Heart left ventricle (tissue), 16 donors: ENCODE measurements around the gene GOLGA8B. TPM values are rescaled to one million over a fixed set of nuclear protein-coding genes. Genes with fewer than 3 reads are reported as not detected.

Source experiments
- ATAC-seq, 4 donors: fragments of 200-7000 bp; cut with Tn5 transposase; one replicate each; pipeline ENCODE4 v1.9.1; 2020 to 2022; ENCODE audit warnings: moderate library complexity in 4 of 4, mild to moderate bottlenecking in 3 of 4, moderate number of reproducible peaks in 1 of 4
- DNase-seq, 5 donors: peaks; one replicate each; pipeline ENCODE4 v3.0.0-alpha.2; 2020
- H3K27ac ChIP-seq, 12 donors: fragments of 200-600 bp; sonication (generic) in 4 of 12; one replicate each; pipeline versions ENCODE4 v1.5.0 to v1.8.0; 2016 to 2022; ENCODE audit warnings: mild to moderate bottlenecking in 2 of 12
- H3K27me3 ChIP-seq, 9 donors: fragments of 200-600 bp; sonication (generic) in 2 of 9; one replicate each; pipeline versions ENCODE4 v1.5.1 to v1.8.0; 2016 to 2022; ENCODE audit warnings: mild to moderate bottlenecking in 3 of 9
- H3K36me3 ChIP-seq, 9 donors: fragments of 200-600 bp; sonication (generic) in 2 of 9; one replicate each; pipeline versions ENCODE4 v1.5.0 to v1.8.0; 2018 to 2022; ENCODE audit warnings: mild to moderate bottlenecking in 2 of 9
- H3K4me1 ChIP-seq, 12 donors: fragments of 200-600 bp; sonication (generic) in 4 of 12; one replicate each; pipeline versions ENCODE4 v1.5.0 to v1.8.0; 2016 to 2022; ENCODE audit warnings: mild to moderate bottlenecking in 3 of 12
- H3K4me3 ChIP-seq, 12 donors: fragments of 200-600 bp; sonication (generic) in 4 of 12; one replicate each; pipeline versions ENCODE4 v1.5.0 to v1.8.0; 2017 to 2022; ENCODE audit warnings: mild to moderate bottlenecking in 9 of 12, moderate library complexity in 4 of 12
- H3K9me3 ChIP-seq, 12 donors: fragments of 200-600 bp; sonication (generic) in 4 of 12; one replicate each; pipeline versions ENCODE4 v1.5.0 to v1.8.0; 2016 to 2022; ENCODE audit warnings: mild to moderate bottlenecking in 1 of 12
- CTCF ChIP-seq, 12 donors: fragments of 200-600 bp; sonication (generic) in 4 of 12; IDR thresholded peaks; one replicate each; pipeline versions ENCODE4 v1.5.0 to v1.8.0; 2018 to 2022; ENCODE audit warnings: antibody characterized with exemption in 12 of 12, mild to moderate bottlenecking in 5 of 12
- POLR2A ChIP-seq, 2 donors: fragments of 450-650 bp; IDR thresholded peaks; one replicate each; pipeline ENCODE4 v1.6.1; 2017; ENCODE audit warnings: antibody characterized with exemption in 2 of 2, mild to moderate bottlenecking in 2 of 2, moderate library complexity in 2 of 2
- WGBS, 4 donors: extraction: QIAGEN DNeasy Blood & Tissue Kit in 2 of 4; methylation state at CpG; one replicate each; pipeline versions ENCODE4 v1.1.5 to v1.1.7; 2013 to 2018; 5-methylcytosine and 5-hydroxymethylcytosine counted together
- intact Hi-C, 10 donors: fragments of 100-400 bp; cut with DNase I; formaldehyde crosslinking; loops; one replicate each; pipeline versions ENCODE4 v1.11.1 to v1.14.2; 2022
- polyA plus RNA-seq, 2 donors: library from polyadenylated mRNA; stranded (reverse); fragments of 200-250 nt; gene quantifications; one replicate each; pipeline ENCODE4 v1.2.3, GENCODE V29; 2013
- total RNA-seq, 9 donors: library from RNA; depleted of rRNA in 2 of 9; stranded (reverse); fragments of >200 nt in 2 of 9; fragmentation: NEBNext Ultra II Directional in 3 of 9; extraction: Animal tissue kit (Norgen Biotek cat#: 25700) in 3 of 9; gene quantifications; one replicate each; pipeline versions ENCODE4 v1.1.0 to v1.2.4, GENCODE V29; 2016 to 2023
- donor health status: ischemic (EF 13 %, LVEDD 7.1; RV severe dilation, severe dysfunction).
- donor health status: healthy with polysubstance abuse.
- donor health status: DM: no; HTN: yes; CAD: no.
- donor health status: DM: no; HTN: no; CAD: no.
- donor health status: ischemic (EF 25% LVEDD 6.9; RV normal size, moderate dysfunction).
- donor health status: ischemic (EF 25% LVEDD 5.7; RV mildly dilated, moderate dysfunction).
- donor health status: healthy.
- donor health status: DM: yes; HTN: yes; CAD: no.
- donor health status: ischemic (EF 35%, LVEDD 5.7; RV mildly dilated, moderate dysfunction).
- donor health status: nonischemic (EF 11% LVEDD 7.7; RV severe dilation, severe dysfunction).
- donor health status: DM: yes; HTN: yes; CAD: no.
- donor health status: PGD.
- donor health status: ischemic (EF 29% LVEDD 5.4; RV normal size, mild dysfunction).
- donor health status: nonischemic (EF 23%, LVEDD 6.1; RV moderate dilation, normal function).

Gene GOLGA8B
- total and polyA plus RNA-seq, 11 donors: 3.6 to 39.0 (median 18.4) TPM

DNA sequence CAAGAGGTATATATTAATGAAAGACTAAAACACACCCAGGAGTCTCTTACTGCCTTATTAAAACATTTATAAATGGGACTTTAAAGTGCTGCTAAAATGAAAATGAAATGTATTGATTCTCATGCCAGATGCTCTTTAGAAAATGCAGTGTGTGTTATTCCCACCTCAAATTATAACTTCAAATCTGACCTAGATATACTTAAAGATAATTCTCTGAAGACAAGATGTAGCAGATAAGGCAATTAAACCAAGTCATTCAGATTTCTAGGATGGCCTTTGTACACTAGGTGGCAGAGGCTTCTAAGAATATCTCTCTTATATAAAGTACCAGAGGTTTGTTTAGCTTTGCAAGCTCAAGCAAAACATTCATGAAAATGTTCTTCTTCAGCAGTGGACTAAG, 26.9 kb upstream of the GOLGA8B start:
- Histone ChIP-seq H3K27me3 (peaks cover 0 to 3% (median 0%) of the 10 kb centered on the region in 9 donors), H3K9me3 (no peaks in the 10 kb centered on the region), H3K36me3 (no peaks in the 10 kb centered on the region), H3K4me1 (peaks cover 0 to 15% (median 4%) of the 10 kb centered on the region in 12 donors), H3K27ac (no peak overlapping the region), H3K4me3 (no peak overlapping the region)
- ATAC-seq (peak in 1 of 4 donors; percentile 39), DNase-seq (no peak)
- intact Hi-C loops: no loop called here
- no peak for TF ChIP-seq POLR2A (IDR thresholded peaks at IDR 0.05)
- peak in 6 of 12 donors; percentile 20 to 44 (median 33) for TF ChIP-seq CTCF (IDR thresholded peaks at IDR 0.05)

GRCh38 chr15:34609102-34610057, 25.9 kb upstream of the GOLGA8B start:
- WGBS, 4 donors: 28 to 36% (median 30%) methylated on average over 12 of the region's 12 CpGs
- ATAC-seq (peak in 3 of 4 donors; percentile 50 to 63 (median 62)), DNase-seq (no peak)
- peak overlapping the region in 5 of 12 donors; percentile 0 to 55 (median 2) for H3K27ac ChIP-seq
- H3K4me1 ChIP-seq: peaks cover 0 to 15% (median 4%) of the 10 kb centered on the region in 12 donors
- H3K36me3 ChIP-seq: no peaks in the 10 kb centered on the region
- intact Hi-C loops: no loop called here
- no peaks in the 10 kb centered on the region for H3K9me3 ChIP-seq
- peaks cover 0 to 6% (median 0%) of the 10 kb centered on the region in 9 donors for H3K27me3 ChIP-seq
- H3K4me3 ChIP-seq: no peak overlapping the region
- TF ChIP-seq POLR2A (IDR thresholded peaks at IDR 0.05) (no peak), CTCF (IDR thresholded peaks at IDR 0.05) (no peak)

GRCh38 chr15:34608517-34608916, 25.1 kb upstream of the GOLGA8B start:
- Histone ChIP-seq H3K36me3 (no peaks in the 10 kb centered on the region), H3K4me3 (no peak overlapping the region), H3K4me1 (peaks cover 0 to 15% (median 4%) of the 10 kb centered on the region in 12 donors), H3K27me3 (peaks cover 0 to 6% (median 0%) of the 10 kb centered on the region in 9 donors), H3K27ac (no peak overlapping the region), H3K9me3 (no peaks in the 10 kb centered on the region)
- intact Hi-C loops: no loop called here
- WGBS, 4 donors: 59 to 79% (median 66%) methylated on average over 1 of the region's 1 CpG
- DNase-seq (no peak), ATAC-seq (no peak)
- TF ChIP-seq POLR2A (IDR thresholded peaks at IDR 0.05): no peak
- TF ChIP-seq CTCF (IDR thresholded peaks at IDR 0.05): no peak

GRCh38 chr15:34607832-34608231, 24.4 kb upstream of the GOLGA8B start:
- no peak for ATAC-seq
- intact Hi-C loops: no loop called here

More at GRCh38 chr15:34607832-34608231, 24.4 kb upstream of the GOLGA8B start:
- H3K27me3 ChIP-seq: peaks cover 0 to 11% (median 0%) of the 10 kb centered on the region in 9 donors
- H3K36me3 ChIP-seq: no peaks in the 10 kb centered on the region
- DNase-seq: no peak
- TF ChIP-seq CTCF (IDR thresholded peaks at IDR 0.05): no peak
- no peak for TF ChIP-seq POLR2A (IDR thresholded peaks at IDR 0.05)
- H3K27ac ChIP-seq: no peak overlapping the region
- H3K4me3 ChIP-seq: no peak overlapping the region
- H3K9me3 ChIP-seq: no peaks in the 10 kb centered on the region
- H3K4me1 ChIP-seq: peaks cover 0 to 15% (median 4%) of the 10 kb centered on the region in 12 donors
